Limb (tissue), 2 donors: ENCODE measurements around the gene SPON1.

Experiments
- DNase-seq, 2 donors: peaks; one replicate each; pipeline ENCODE4 v3.0.0-alpha.2; 2016; ENCODE audit errors: extremely low spot score in 2 of 2

Gene SPON1

GRCh38 chr11:13944016-13944415, 18.5 kb upstream of the SPON1 start:
- no peak for DNase-seq

- DNase-seq, result no peak
Observed at GRCh38 chr11:13944911-13945425, 17.6 kb upstream of the SPON1 start.

GRCh38 chr11:13947379-13947778, 15.1 kb upstream of the SPON1 start:
- no peak for DNase-seq

GRCh38 chr11:13949876-13950275, 12.6 kb upstream of the SPON1 start:
- no peak for DNase-seq

- DNase-seq, result no peak
Observed at GRCh38 chr11:13952221-13952620, 10.3 kb upstream of the SPON1 start.

GRCh38 chr11:13952668-13953067, 9.9 kb upstream of the SPON1 start:
- DNase-seq, result no peak

GRCh38 chr11:13954591-13954990, 7.9 kb upstream of the SPON1 start:
- no peak for DNase-seq

- peak; percentile 67 to 74 for DNase-seq
Observed at GRCh38 chr11:13955971-13956421, 6.5 kb upstream of the SPON1 start.

- DNase-seq, result no peak
Observed at GRCh38 chr11:13956988-13957387, 5.5 kb upstream of the SPON1 start.

- DNase-seq, result no peak
Observed at GRCh38 chr11:13958641-13959400, 3.7 kb upstream of the SPON1 start.

- no peak for DNase-seq
Observed at GRCh38 chr11:13962198-13962561, 343 bp upstream of the SPON1 start.

- DNase-seq, result peak in 1 of 2 donors; percentile 71
Observed at GRCh38 chr11:13963169-13963948, 836 bp downstream of the SPON1 start.

GRCh38 chr11:13963949-13964770, 1.6 kb downstream of the SPON1 start:
- DNase-seq, result peak in 1 of 2 donors; percentile 53

GRCh38 chr11:13964771-13965074, 2.2 kb downstream of the SPON1 start:
- no peak for DNase-seq

- no peak for DNase-seq
Observed at GRCh38 chr11:13965337-13965736, 2.8 kb downstream of the SPON1 start.

GRCh38 chr11:13966013-13966412, 3.5 kb downstream of the SPON1 start:
- no peak for DNase-seq

GRCh38 chr11:13966486-13966885, 4.0 kb downstream of the SPON1 start:
- no peak for DNase-seq

GRCh38 chr11:13970986-13971385, 8.5 kb downstream of the SPON1 start:
- no peak for DNase-seq

GRCh38 chr11:13972043-13972910, 9.8 kb downstream of the SPON1 start:
- DNase-seq, result no peak

GRCh38 chr11:13972944-13973343, 10.4 kb downstream of the SPON1 start:
- DNase-seq, result no peak

- DNase-seq, result no peak
Observed at GRCh38 chr11:13974631-13975030, 12.1 kb downstream of the SPON1 start.
